ENCODE results near the gene NEO1.

- no peak for TF ChIP-seq EZH2phosphoT487 (IDR thresholded peaks at IDR 0.05; ENCODE audit: borderline replicate concordance, low read length)
- TF ChIP-seq CTCF (IDR thresholded peaks at IDR 0.05; ENCODE audit: low read depth, low read length, poor library complexity, severe bottlenecking) = no peak
Measured at GRCh38 chr15:73282567-73283365, 230.5 kb downstream of the NEO1 start.
